Neural crest cell (in vitro differentiated cells): ENCODE data around the gene DSC2. TPM values are rescaled to one million over a fixed set of nuclear protein-coding genes. Genes with fewer than 3 reads are reported as not detected.

ENCODE experiments used
- DNase-seq: peaks from one replicate; pipeline ENCODE4 v3.0.0; 2021; ENCODE audit warnings: low read depth, mixed read lengths, low spot score
- H3K27ac Mint-ChIP-seq: one replicate; pipeline ENCODE4 v1.8.0; 2021; ENCODE audit warnings: mild to moderate bottlenecking, mixed read lengths; ENCODE audit not compliant: unreplicated experiment
- H3K27me3 Mint-ChIP-seq: 2 replicates; pipeline ENCODE4 v1.8.0; 2021; ENCODE audit warnings: low read depth, mild to moderate bottlenecking, mixed read lengths
- H3K36me3 Mint-ChIP-seq: 2 replicates; pipeline ENCODE4 v1.8.0; 2021; ENCODE audit warnings: low read depth, mild to moderate bottlenecking, mixed read lengths
- H3K4me1 Mint-ChIP-seq: 2 replicates; pipeline ENCODE4 v1.8.0; 2021; ENCODE audit warnings: mixed read lengths
- H3K4me3 Mint-ChIP-seq: one replicate; pipeline ENCODE4 v1.8.0; 2021; ENCODE audit warnings: mild to moderate bottlenecking, mixed read lengths
- H3K9me3 Mint-ChIP-seq: 2 replicates; pipeline ENCODE4 v1.8.0; 2021; ENCODE audit warnings: mixed read lengths
- CTCF ChIP-seq: fragments of 200-600 bp; sonication (generic); conservative IDR thresholded peaks from 2 replicates; pipeline ENCODE4 v1.5.0; 2021; ENCODE audit warnings: antibody characterized with exemption, mild to moderate bottlenecking
- total RNA-seq: library from RNA; stranded (reverse); gene quantifications from 2 replicates; pipeline ENCODE4 v1.2.1, GENCODE V29; 2021

DSC2 gene
- total RNA-seq, 1 donor from 2014 or later, result 9.8 TPM

- Mint-ChIP-seq H3K9me3 (no peaks in the 10 kb centered on the region), H3K4me3 (no peak overlapping the region), H3K27me3 (no peaks in the 10 kb centered on the region), H3K27ac (no peak overlapping the region), H3K4me1 (no peaks in the 10 kb centered on the region), H3K36me3 (no peaks in the 10 kb centered on the region)
- DNase-seq, result no peak
- TF ChIP-seq CTCF, result no peak
These were observed 91.6 kb downstream of the DSC2 start for GRCh38 chr18:31010601-31011000.

Other genes with a start within 250 kb of the DSC2 start
- 0.09 and 0.16 TPM in 2 replicates for gene DSC3, start 59.7 kb downstream of the DSC2 start, total RNA-seq
- not detected in 2 replicates for gene DSC1, start 60.4 kb upstream of the DSC2 start, total RNA-seq
- not detected in 2 replicates for gene DSG1, start 215.7 kb upstream of the DSC2 start, total RNA-seq